Panc1 (cell line): ENCODE results near the gene CRABP1. TPM values are rescaled to one million over a fixed set of nuclear protein-coding genes. Genes with fewer than 3 reads are reported as not detected.

Experiments
- ATAC-seq: fragments of 200-7000 bp; cut with Tn5 transposase; 2 replicates; pipeline ENCODE4 v1.9.1; 2020; ENCODE audit warnings: mild to moderate bottlenecking, moderate library complexity
- BruUV-seq: library from RNA; stranded (reverse); fragments of 400-500 nt; replicated peaks from 2 replicates; lab custom pipeline; 2021; lab: Mats Ljungman, UMichigan
- CTCF ChIA-PET: fragments of 300-600 bp; sonication (Branson Sonifier 250); formaldehyde crosslinking; loops from one replicate; lab custom pipeline; 2022; ENCODE audit warnings: antibody characterized with exemption; lab: Charles Lee
- POLR2A ChIA-PET: fragments of 300-600 bp; sonication (Branson Sonifier 250); formaldehyde crosslinking; loops from one replicate; lab custom pipeline; 2022; ENCODE audit warnings: antibody characterized with exemption; lab: Charles Lee
- DNase-seq: peaks from one replicate; pipeline ENCODE4 v3.0.0-alpha.2; 2010; ENCODE audit warnings: low read depth, low spot score
- H3K27ac ChIP-seq: 2 replicates; pipeline ENCODE4 v1.5.1; 2011; ENCODE audit warnings: mild to moderate bottlenecking, low read length, inconsistent platforms
- H3K27me3 ChIP-seq: fragments of 200-500 bp; sonication (Bioruptor generic); 2 replicates; pipeline ENCODE4 v1.6.0; 2014; ENCODE audit warnings: low read length, inconsistent platforms; ENCODE audit not compliant: control insufficient read depth, insufficient read depth
- H3K36me3 ChIP-seq: fragments of 200-500 bp; sonication (Bioruptor generic); 2 replicates; pipeline ENCODE4 v1.5.1; 2014; ENCODE audit warnings: inconsistent platforms, mild to moderate bottlenecking, low read length, moderate library complexity; ENCODE audit not compliant: control insufficient read depth, insufficient read depth
- H3K4me1 ChIP-seq: 2 replicates; pipeline ENCODE4 v1.5.1; 2011; ENCODE audit warnings: inconsistent platforms, mild to moderate bottlenecking, low read length, moderate library complexity; ENCODE audit not compliant: control insufficient read depth, insufficient read depth
- H3K4me3 ChIP-seq, 2 experiments: 2 replicates each; pipeline ENCODE4 v1.5.1; 2011 to 2012; ENCODE audit warnings: low read depth in 2 of 2, low read length in 2 of 2, mild to moderate bottlenecking in 2 of 2, inconsistent platforms in 1 of 2, moderate library complexity in 1 of 2
- H3K9me3 ChIP-seq: fragments of 200-500 bp; sonication (Bioruptor generic); 2 replicates; pipeline ENCODE4 v1.5.1; 2014; ENCODE audit warnings: low read depth, mild to moderate bottlenecking, inconsistent platforms, low read length, moderate library complexity; ENCODE audit not compliant: control insufficient read depth, insufficient read depth
- POLR2AphosphoS5 ChIP-seq: IDR thresholded peaks from 2 replicates; pipeline ENCODE4 v1.6.1; 2012; ENCODE audit warnings: mild to moderate bottlenecking, low read depth, low read length, moderate library complexity
- SIN3A ChIP-seq: IDR thresholded peaks from 2 replicates; pipeline ENCODE4 v1.6.1; 2012; ENCODE audit warnings: low read depth, mild to moderate bottlenecking, low read length, moderate library complexity, borderline replicate concordance; ENCODE audit not compliant: insufficient read depth
- TCF7L2 ChIP-seq: IDR thresholded peaks from 2 replicates; pipeline ENCODE4 v1.6.1; 2011; ENCODE audit warnings: mild to moderate bottlenecking, low read depth, low read length, inconsistent platforms
- in situ Hi-C: cut with HindIII; loops from 2 replicates; pipeline ENCODE4 v1.10.0; 2016; ENCODE audit warnings: low sequenced_read_pairs, low pct_unique_long_range_greater_than_20kb
- intact Hi-C: fragments of 100-400 bp; cut with micrococcal nuclease; formaldehyde crosslinking; loops from one replicate; pipeline ENCODE4 v1.10.0; 2022; ENCODE audit not compliant: unreplicated experiment
- total RNA-seq: library from RNA; stranded (reverse); gene quantifications from one replicate; pipeline ENCODE4 v1.2.1, GENCODE V29; 2021; ENCODE audit not compliant: unreplicated experiment
- TF ChIP-seq, protein P1 (sequence below): fragments of 450-650 bp; IDR thresholded peaks from 2 replicates; pipeline ENCODE4 v1.5.1; 2017; ENCODE audit warnings: mild to moderate bottlenecking
- TF ChIP-seq, protein P2 (sequence below), 2 experiments: IDR thresholded peaks; 2 replicates each; pipeline ENCODE4 v1.6.1; 2011 to 2012; ENCODE audit warnings: low read depth in 2 of 2, control low read depth in 1 of 2, low read length in 1 of 2, mild to moderate bottlenecking in 1 of 2, moderate library complexity in 1 of 2; ENCODE audit not compliant: insufficient read depth in 1 of 2

CRABP1 gene
- total RNA-seq, 1 experiment from 2014 or later, result 6.7 TPM

DNA sequence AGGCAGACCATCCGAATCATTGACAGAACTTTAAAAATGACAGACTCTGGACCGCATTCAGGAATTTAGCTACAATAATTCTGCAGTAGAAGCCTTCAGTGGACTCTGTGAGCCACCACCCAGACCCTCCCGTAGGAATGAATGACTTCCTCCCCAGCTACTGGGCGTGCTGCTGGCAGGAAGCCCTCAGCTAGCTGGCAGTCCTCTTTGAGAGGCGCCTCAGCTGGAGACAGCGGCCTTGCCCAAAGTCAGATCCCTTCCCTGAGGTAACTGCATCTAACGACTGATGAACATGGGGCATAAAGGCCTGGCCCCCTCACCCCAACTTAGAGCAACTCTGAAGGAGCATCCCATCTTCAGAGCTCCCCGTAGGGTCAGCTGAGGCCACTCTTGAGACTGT is 25.8 kb downstream of the CRABP1 start:
- TF ChIP-seq TCF7L2 (no peak), POLR2AphosphoS5 (no peak), SIN3A (no peak)
- TF ChIP-seq, protein P1, sequence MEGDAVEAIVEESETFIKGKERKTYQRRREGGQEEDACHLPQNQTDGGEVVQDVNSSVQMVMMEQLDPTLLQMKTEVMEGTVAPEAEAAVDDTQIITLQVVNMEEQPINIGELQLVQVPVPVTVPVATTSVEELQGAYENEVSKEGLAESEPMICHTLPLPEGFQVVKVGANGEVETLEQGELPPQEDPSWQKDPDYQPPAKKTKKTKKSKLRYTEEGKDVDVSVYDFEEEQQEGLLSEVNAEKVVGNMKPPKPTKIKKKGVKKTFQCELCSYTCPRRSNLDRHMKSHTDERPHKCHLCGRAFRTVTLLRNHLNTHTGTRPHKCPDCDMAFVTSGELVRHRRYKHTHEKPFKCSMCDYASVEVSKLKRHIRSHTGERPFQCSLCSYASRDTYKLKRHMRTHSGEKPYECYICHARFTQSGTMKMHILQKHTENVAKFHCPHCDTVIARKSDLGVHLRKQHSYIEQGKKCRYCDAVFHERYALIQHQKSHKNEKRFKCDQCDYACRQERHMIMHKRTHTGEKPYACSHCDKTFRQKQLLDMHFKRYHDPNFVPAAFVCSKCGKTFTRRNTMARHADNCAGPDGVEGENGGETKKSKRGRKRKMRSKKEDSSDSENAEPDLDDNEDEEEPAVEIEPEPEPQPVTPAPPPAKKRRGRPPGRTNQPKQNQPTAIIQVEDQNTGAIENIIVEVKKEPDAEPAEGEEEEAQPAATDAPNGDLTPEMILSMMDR, result no peak
- TF ChIP-seq, protein P2, sequence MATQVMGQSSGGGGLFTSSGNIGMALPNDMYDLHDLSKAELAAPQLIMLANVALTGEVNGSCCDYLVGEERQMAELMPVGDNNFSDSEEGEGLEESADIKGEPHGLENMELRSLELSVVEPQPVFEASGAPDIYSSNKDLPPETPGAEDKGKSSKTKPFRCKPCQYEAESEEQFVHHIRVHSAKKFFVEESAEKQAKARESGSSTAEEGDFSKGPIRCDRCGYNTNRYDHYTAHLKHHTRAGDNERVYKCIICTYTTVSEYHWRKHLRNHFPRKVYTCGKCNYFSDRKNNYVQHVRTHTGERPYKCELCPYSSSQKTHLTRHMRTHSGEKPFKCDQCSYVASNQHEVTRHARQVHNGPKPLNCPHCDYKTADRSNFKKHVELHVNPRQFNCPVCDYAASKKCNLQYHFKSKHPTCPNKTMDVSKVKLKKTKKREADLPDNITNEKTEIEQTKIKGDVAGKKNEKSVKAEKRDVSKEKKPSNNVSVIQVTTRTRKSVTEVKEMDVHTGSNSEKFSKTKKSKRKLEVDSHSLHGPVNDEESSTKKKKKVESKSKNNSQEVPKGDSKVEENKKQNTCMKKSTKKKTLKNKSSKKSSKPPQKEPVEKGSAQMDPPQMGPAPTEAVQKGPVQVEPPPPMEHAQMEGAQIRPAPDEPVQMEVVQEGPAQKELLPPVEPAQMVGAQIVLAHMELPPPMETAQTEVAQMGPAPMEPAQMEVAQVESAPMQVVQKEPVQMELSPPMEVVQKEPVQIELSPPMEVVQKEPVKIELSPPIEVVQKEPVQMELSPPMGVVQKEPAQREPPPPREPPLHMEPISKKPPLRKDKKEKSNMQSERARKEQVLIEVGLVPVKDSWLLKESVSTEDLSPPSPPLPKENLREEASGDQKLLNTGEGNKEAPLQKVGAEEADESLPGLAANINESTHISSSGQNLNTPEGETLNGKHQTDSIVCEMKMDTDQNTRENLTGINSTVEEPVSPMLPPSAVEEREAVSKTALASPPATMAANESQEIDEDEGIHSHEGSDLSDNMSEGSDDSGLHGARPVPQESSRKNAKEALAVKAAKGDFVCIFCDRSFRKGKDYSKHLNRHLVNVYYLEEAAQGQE (IDR thresholded peaks at IDR 0.05; ENCODE audit: insufficient read depth in 1 of 2, low read depth in 2 of 2, low read length in 1 of 2), result no peak
- no peak overlapping the region for H3K27ac ChIP-seq
- in situ Hi-C loops (no loop called here), intact Hi-C loops (no loop called here)
- H3K4me1 ChIP-seq, result no peaks in the 10 kb centered on the region
- no peaks in the 10 kb centered on the region for H3K36me3 ChIP-seq
- H3K27me3 ChIP-seq, result peaks cover 2% of the 10 kb centered on the region; the same call in 1 of the 2 replicates
- POLR2A ChIA-PET, result no interaction called here
- H3K4me3 ChIP-seq, result no peak overlapping the region
- CTCF ChIA-PET, result no interaction called here
- BruUV-seq, result no TSS peak
- DNase-seq (no peak), ATAC-seq (no peak)
- H3K9me3 ChIP-seq, result no peaks in the 10 kb centered on the region

DNA sequence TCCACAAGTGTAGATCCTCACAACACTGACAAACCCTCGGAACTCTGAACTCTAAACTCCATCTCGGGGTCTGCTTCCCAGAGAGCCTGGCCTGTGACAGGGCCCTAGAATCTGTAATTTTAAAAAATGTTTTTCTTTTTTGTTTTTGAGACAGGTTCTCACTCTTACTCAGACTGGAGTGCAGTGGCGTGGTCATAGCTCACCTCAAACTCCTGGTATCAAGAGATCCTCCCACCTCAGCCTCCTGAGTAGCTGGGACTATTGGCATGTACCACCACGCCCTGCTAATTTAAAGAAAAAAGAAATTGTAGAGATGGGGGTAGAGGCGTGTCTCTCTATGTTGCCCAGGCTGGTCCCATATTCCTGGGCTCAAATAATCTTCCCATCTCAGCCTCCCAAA is 26.2 kb downstream of the CRABP1 start:
- Histone ChIP-seq H3K4me3 (no peak overlapping the region), H3K4me1 (no peaks in the 10 kb centered on the region), H3K9me3 (no peaks in the 10 kb centered on the region), H3K27me3 (peaks cover 2% of the 10 kb centered on the region; the same call in 1 of the 2 replicates), H3K27ac (no peak overlapping the region), H3K36me3 (no peaks in the 10 kb centered on the region)
- ATAC-seq (no peak), DNase-seq (no peak)
- TF ChIP-seq, protein P2 (IDR thresholded peaks at IDR 0.05; ENCODE audit: insufficient read depth in 1 of 2, low read depth in 2 of 2, low read length in 1 of 2), result no peak
- TF ChIP-seq POLR2AphosphoS5 (no peak), TCF7L2 (no peak), SIN3A (no peak)
- TF ChIP-seq, protein P1, result no peak
- no TSS peak for BruUV-seq
- intact Hi-C loops, result no loop called here
- CTCF ChIA-PET, result no interaction called here
- in situ Hi-C loops, result no loop called here
- POLR2A ChIA-PET, result no interaction called here
